Upper lobe of right lung (tissue), 1 donor: ENCODE measurements around the gene SFRP4. TPM values are rescaled to one million over a fixed set of nuclear protein-coding genes. Genes with fewer than 3 reads are reported as not detected.
A peak's percentile ranks its signal among the peaks of the same experiment; 100 is the strongest.
"Not testable (repeated sequence)": the region's sequence is repeated elsewhere in the genome, so short reads cannot be mapped to it uniquely, and the experiment has no call there.

Source experiments
- ATAC-seq: fragments of 200-7000 bp; cut with Tn5 transposase; one replicate; pipeline ENCODE4 v1.9.1; 2020; ENCODE audit warnings: mild to moderate bottlenecking, moderate library complexity
- DNase-seq: peaks from one replicate; pipeline ENCODE4 v3.0.0-alpha.2; 2020
- H3K27ac ChIP-seq: fragments of 200-600 bp; one replicate; pipeline ENCODE4 v1.8.0; 2022
- H3K27me3 ChIP-seq: fragments of 200-600 bp; one replicate; pipeline ENCODE4 v1.8.0; 2022; ENCODE audit warnings: mild to moderate bottlenecking
- H3K36me3 ChIP-seq: fragments of 200-600 bp; one replicate; pipeline ENCODE4 v1.8.0; 2022
- H3K4me1 ChIP-seq: fragments of 200-600 bp; one replicate; pipeline ENCODE4 v1.8.0; 2022
- H3K4me3 ChIP-seq: fragments of 200-600 bp; one replicate; pipeline ENCODE4 v1.8.0; 2022; ENCODE audit warnings: mild to moderate bottlenecking
- H3K9me3 ChIP-seq: fragments of 200-600 bp; one replicate; pipeline ENCODE4 v1.8.0; 2022
- intact Hi-C: fragments of 100-400 bp; cut with DNase I; formaldehyde crosslinking; loops from one replicate; pipeline ENCODE4 v1.11.0; 2022
- total RNA-seq: library from RNA; stranded (reverse); fragmentation: NEBNext Ultra II Directional; extraction: Animal tissue kit (Norgen Biotek cat#: 25700); gene quantifications from one replicate; pipeline ENCODE4 v1.2.1, GENCODE V29; 2021
- TF ChIP-seq, protein P1 (sequence below): fragments of 200-600 bp; IDR thresholded peaks from one replicate; pipeline ENCODE4 v1.8.0; 2022; ENCODE audit warnings: antibody characterized with exemption
- donor health status: DM: no; HTN: yes; CAD: no; lungs with severe emphysema.

Gene SFRP4
- total RNA-seq, 1 donor from 2014 or later = 6.7 TPM

DNA sequence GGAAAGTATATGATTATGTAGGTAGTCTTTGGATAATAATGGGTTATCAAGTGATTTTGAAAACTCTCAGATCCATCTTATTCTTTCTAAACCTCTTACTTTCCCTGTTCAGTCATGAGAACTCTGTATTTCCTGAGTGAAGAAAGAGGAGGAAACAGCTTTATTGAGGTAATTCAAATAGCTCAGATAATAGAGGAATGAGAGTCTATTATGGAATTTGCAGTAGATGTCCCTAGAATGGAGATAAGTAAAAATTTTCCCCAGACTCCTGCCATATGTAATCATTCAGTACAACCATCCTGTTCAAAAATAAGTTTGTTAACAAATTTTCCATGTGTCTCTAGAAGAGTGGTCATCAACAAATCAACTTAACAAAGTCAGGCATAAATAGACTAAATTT is 40.2 kb upstream of the SFRP4 start:
- intact Hi-C loops = no loop called here
- no peaks in the 10 kb centered on the region for H3K4me1 ChIP-seq
- no peak for DNase-seq
- H3K9me3 ChIP-seq = no peaks in the 10 kb centered on the region
- H3K27me3 ChIP-seq = no peaks in the 10 kb centered on the region
- H3K36me3 ChIP-seq = no peaks in the 10 kb centered on the region
- TF ChIP-seq, protein P1, sequence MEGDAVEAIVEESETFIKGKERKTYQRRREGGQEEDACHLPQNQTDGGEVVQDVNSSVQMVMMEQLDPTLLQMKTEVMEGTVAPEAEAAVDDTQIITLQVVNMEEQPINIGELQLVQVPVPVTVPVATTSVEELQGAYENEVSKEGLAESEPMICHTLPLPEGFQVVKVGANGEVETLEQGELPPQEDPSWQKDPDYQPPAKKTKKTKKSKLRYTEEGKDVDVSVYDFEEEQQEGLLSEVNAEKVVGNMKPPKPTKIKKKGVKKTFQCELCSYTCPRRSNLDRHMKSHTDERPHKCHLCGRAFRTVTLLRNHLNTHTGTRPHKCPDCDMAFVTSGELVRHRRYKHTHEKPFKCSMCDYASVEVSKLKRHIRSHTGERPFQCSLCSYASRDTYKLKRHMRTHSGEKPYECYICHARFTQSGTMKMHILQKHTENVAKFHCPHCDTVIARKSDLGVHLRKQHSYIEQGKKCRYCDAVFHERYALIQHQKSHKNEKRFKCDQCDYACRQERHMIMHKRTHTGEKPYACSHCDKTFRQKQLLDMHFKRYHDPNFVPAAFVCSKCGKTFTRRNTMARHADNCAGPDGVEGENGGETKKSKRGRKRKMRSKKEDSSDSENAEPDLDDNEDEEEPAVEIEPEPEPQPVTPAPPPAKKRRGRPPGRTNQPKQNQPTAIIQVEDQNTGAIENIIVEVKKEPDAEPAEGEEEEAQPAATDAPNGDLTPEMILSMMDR = no peak
- no peak overlapping the region for H3K4me3 ChIP-seq
- no peak for ATAC-seq
- no peak overlapping the region for H3K27ac ChIP-seq

DNA sequence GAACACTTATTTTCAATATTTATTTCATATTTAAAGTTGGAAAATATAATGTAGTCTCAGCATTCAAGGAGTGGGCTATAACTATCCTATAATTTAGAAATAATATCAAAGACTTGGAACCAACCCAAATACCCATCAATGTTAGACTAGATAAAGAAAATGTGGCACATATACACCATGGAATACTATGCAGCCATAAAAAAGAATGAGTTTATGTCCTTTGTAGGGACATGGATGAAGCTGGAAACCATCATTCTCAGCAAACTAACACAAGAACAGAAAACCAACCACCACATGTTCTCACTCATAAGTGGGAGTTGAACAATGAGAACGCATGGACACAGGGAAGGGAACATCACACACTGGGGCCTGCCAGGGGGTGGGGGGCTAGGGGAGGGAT is 37.6 kb upstream of the SFRP4 start:
- H3K4me3 ChIP-seq, ATAC-seq, H3K27me3 ChIP-seq, H3K27ac ChIP-seq, H3K9me3 ChIP-seq, intact Hi-C loops, DNase-seq, H3K4me1 ChIP-seq: not testable (repeated sequence)
- peaks cover 15% of the 10 kb centered on the region for H3K36me3 ChIP-seq

DNA sequence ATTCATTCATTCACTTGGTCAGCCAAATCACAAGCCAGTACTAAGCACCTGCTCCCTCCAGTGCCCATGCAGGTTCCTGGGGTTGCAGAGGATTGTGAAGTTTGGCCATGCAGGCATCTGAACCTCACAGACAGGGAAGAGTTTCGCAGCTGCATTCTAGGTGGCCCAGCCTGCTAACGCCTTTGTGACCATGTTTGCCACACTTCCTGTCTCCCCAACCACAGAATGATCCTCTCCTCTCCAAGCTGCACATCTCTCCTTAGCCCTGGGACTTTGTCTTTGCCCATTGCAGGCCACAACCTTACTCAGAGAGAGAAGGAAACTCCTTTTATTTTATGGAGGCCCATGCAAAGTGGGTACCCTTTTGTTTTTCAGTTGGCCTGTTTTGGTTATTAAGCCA is 35.6 kb upstream of the SFRP4 start:
- peaks cover 15% of the 10 kb centered on the region for H3K36me3 ChIP-seq
- intact Hi-C loops = no loop called here
- TF ChIP-seq, protein P1 = no peak
- no peak overlapping the region for H3K4me3 ChIP-seq
- no peak for DNase-seq
- no peaks in the 10 kb centered on the region for H3K27me3 ChIP-seq
- no peak overlapping the region for H3K27ac ChIP-seq
- no peaks in the 10 kb centered on the region for H3K9me3 ChIP-seq
- ATAC-seq = peak; percentile 23
- H3K4me1 ChIP-seq = no peaks in the 10 kb centered on the region

DNA sequence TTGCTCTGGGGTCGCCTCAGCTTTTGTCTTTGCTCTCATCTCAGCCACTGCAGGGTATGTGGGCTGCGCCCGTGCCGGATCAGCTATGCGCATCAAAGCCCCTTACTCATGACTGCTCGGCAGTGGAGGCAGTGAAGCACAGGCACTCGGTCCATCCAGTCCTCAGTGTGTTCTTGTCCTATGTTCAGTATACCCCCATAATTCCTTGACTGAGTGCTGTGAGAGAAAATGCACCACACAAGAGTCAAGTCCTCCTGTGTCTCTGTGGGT is 31.3 kb upstream of the SFRP4 start:
- no peak overlapping the region for H3K27ac ChIP-seq
- ATAC-seq = no peak
- DNase-seq = no peak
- peaks cover 15% of the 10 kb centered on the region for H3K36me3 ChIP-seq
- H3K4me1 ChIP-seq = peaks cover 4% of the 10 kb centered on the region
- TF ChIP-seq, protein P1 = no peak
- no peak overlapping the region for H3K4me3 ChIP-seq
- intact Hi-C loops = no loop called here
- H3K9me3 ChIP-seq = no peaks in the 10 kb centered on the region
- H3K27me3 ChIP-seq = no peaks in the 10 kb centered on the region

DNA sequence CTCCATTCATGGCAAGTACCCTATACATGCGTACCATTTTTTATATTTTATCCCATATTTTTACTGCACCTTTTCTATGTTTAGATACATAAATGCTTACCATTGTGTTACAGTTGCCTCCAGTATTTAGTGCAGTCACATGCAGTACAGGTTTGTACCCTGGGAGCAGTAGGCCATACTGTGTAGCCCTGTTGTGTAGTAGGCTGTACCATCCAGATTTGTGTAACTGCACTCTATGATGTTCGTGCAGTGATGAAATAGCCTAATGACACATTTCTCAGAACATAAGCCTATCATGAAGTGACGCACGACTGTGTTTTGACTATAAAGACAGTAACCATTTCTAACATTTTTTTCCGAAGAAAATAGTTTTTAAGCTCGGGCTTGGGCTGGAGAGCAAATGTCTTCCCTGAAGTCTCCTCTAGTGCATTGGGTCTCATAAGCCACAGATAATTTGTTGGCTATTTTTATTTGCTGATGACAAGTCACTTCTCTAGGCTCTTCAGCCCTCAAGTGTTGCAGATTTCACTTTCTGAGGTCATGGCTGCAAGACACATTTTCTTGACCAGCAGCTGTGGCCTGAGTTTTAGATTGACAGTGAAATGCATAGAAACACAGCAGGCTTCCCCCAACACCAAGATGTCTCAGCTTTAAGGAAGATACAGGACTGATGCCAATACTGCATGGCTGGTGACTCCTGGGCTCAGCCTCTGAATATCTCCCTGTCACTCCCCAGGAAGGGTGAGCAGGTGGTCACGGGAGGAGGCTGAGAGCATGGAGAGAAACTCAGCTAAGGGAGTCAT is 30.7 kb upstream of the SFRP4 start:
- Histone ChIP-seq H3K36me3 (peaks cover 15% of the 10 kb centered on the region), H3K9me3 (no peaks in the 10 kb centered on the region), H3K27me3 (no peaks in the 10 kb centered on the region), H3K4me3 (no peak overlapping the region), H3K4me1 (peaks cover 6% of the 10 kb centered on the region), H3K27ac (no peak overlapping the region)
- TF ChIP-seq, protein P1 = no peak
- ATAC-seq = no peak
- DNase-seq = no peak
- intact Hi-C loops = no loop called here

DNA sequence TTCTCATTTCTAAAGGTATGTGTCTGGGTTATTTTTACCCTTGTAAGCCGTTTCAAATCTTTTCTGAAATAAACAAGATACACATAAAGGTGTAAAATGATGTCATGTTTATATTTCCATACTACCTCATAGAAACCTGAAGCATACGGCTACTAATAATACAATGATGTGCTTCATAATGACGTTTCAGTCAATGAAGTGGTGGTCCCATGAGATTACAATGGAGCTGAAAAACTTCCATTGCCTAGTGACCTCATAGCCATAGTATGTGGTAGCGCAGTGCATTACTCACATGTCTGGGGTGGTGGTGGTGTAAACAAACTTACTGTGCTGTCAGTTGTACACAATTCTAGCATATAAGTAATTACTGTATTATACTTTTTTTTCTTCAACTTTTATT is 28.7 kb upstream of the SFRP4 start:
- no peak overlapping the region for H3K27ac ChIP-seq
- peaks cover 4% of the 10 kb centered on the region for H3K36me3 ChIP-seq
- H3K9me3 ChIP-seq = no peaks in the 10 kb centered on the region
- ATAC-seq (no peak), DNase-seq (no peak)
- intact Hi-C loops = no loop called here
- TF ChIP-seq, protein P1 = no peak
- H3K4me1 ChIP-seq = peaks cover 6% of the 10 kb centered on the region
- H3K27me3 ChIP-seq = no peaks in the 10 kb centered on the region
- no peak overlapping the region for H3K4me3 ChIP-seq
